K562 (cell line): ENCODE measurements around the gene CEP70. TPM values are rescaled to one million over a fixed set of nuclear protein-coding genes. Genes with fewer than 3 reads are reported as not detected.

ENCODE experiments used
- ATAC-seq: fragments of 200-7000 bp; cut with Tn5 transposase; 3 replicates; pipeline ENCODE4 v1.9.1; 2020; ENCODE audit warnings: moderate library complexity
- BruUV-seq: library from RNA; stranded (reverse); fragments of 400-500 nt; replicated peaks from 2 replicates; lab custom pipeline; 2021; lab: Mats Ljungman, UMichigan
- CTCF ChIA-PET: fragments of 300-600 bp; formaldehyde crosslinking; extraction: SDS; loops from one replicate; lab custom pipeline; 2021; ENCODE audit warnings: low intra/inter-chr PET ratio; lab: Yijun Ruan, JAX
- POLR2A ChIA-PET: fragments of 300-600, 350-650 bp; sonication (Branson Sonifier 250); formaldehyde crosslinking; extraction: SDS; loops from one replicate; lab custom pipeline; 2021; ENCODE audit warnings: antibody characterized with exemption, inconsistent platforms; lab: Yijun Ruan, JAX
- DNase-seq, 4 experiments: peaks; one replicate each; pipeline versions ENCODE4 v3.0.0 to v3.0.0-alpha.2; 2011 to 2018; ENCODE audit warnings: low spot score in 3 of 4, mixed read lengths in 3 of 4; ENCODE audit errors: extremely low read depth in 1 of 4
- FAIRE-seq: peaks from 2 replicates; lab custom pipeline; 2011; peaks lifted over from hg19 to GRCh38; lab: Jason Lieb, UNC
- H2AFZ ChIP-seq: 2 replicates; pipeline ENCODE4 v1.6.0; 2011; ENCODE audit warnings: low read depth, low read length, control low read depth, inconsistent platforms
- H3K27ac ChIP-seq: fragments of 200-600 bp; 3 replicates; pipeline ENCODE4 v1.8.0; 2011; ENCODE audit warnings: low read depth, mild to moderate bottlenecking, control low read depth, inconsistent platforms, low read length, moderate library complexity, mixed read lengths; ENCODE audit errors: extremely low read depth
- H3K27me3 ChIP-seq, 2 experiments: fragments of 300-600 bp in 1 of 2; 2 replicates in 1 of 2; 3 replicates in 1 of 2; pipeline versions ENCODE4 v1.6.0 to v1.8.0; 2011; ENCODE audit warnings: inconsistent platforms in 2 of 2, low read length in 2 of 2, mild to moderate bottlenecking in 1 of 2, mixed read lengths in 1 of 2, moderate library complexity in 1 of 2; ENCODE audit not compliant: control insufficient read depth in 2 of 2, insufficient read depth in 2 of 2
- H3K36me3 ChIP-seq: fragments of 300-600 bp; 3 replicates; pipeline ENCODE4 v1.8.0; 2011; ENCODE audit warnings: mild to moderate bottlenecking, low read length, inconsistent platforms; ENCODE audit not compliant: control insufficient read depth, insufficient read depth
- H3K4me1 ChIP-seq, 2 experiments: fragments of 200-600 bp in 1 of 2; replicated peaks in 1 of 2; 2 replicates in 1 of 2; 3 replicates in 1 of 2; pipeline versions ENCODE4 v1.5.1 to v1.8.0; 2011; ENCODE audit warnings: inconsistent platforms in 2 of 2, low read length in 2 of 2, mild to moderate bottlenecking in 1 of 2, mixed read lengths in 1 of 2, moderate library complexity in 1 of 2; ENCODE audit not compliant: control insufficient read depth in 2 of 2, insufficient read depth in 2 of 2
- H3K4me2 ChIP-seq: 2 replicates; pipeline ENCODE4 v1.6.1; 2011; ENCODE audit warnings: low read length, control low read depth, inconsistent platforms, mixed read lengths; ENCODE audit not compliant: insufficient read depth
- H3K4me3 ChIP-seq: fragments of 200-600 bp; sonication (generic), shearing (Covaris generic); 2 replicates; pipeline ENCODE4 v1.5.1; 2016; ENCODE audit warnings: control low read depth, inconsistent platforms
- H3K79me2 ChIP-seq: fragments of 200-600 bp; 3 replicates; pipeline ENCODE4 v1.8.0; 2011; ENCODE audit warnings: low read length, inconsistent platforms; ENCODE audit not compliant: control insufficient read depth, insufficient read depth
- H3K9ac ChIP-seq, 2 experiments: 2 replicates each; pipeline versions ENCODE4 v1.6.0 to v1.6.1; 2011; ENCODE audit warnings: low read depth in 2 of 2, low read length in 2 of 2, control low read depth in 1 of 2, inconsistent platforms in 1 of 2, mild to moderate bottlenecking in 1 of 2, mixed read lengths in 1 of 2; ENCODE audit not compliant: insufficient read depth in 1 of 2
- H3K9me1 ChIP-seq: one replicate; pipeline ENCODE4 v1.6.0; 2011; ENCODE audit warnings: inconsistent platforms, mild to moderate bottlenecking, low read length, moderate library complexity; ENCODE audit not compliant: control insufficient read depth, insufficient read depth
- H3K9me3 ChIP-seq: replicated peaks from 2 replicates; pipeline ENCODE4 v1.5.1; 2011; ENCODE audit warnings: low read depth, low read length, inconsistent platforms; ENCODE audit not compliant: control insufficient read depth, insufficient read depth
- H4K20me1 ChIP-seq: replicated peaks from 2 replicates; pipeline ENCODE4 v1.6.1; 2011; ENCODE audit warnings: low read length, inconsistent platforms, mixed read lengths; ENCODE audit not compliant: control insufficient read depth, insufficient read depth
- ATF2 ChIP-seq: sonication (generic); formaldehyde crosslinking; IDR thresholded peaks from 2 replicates; pipeline ENCODE4 v1.8.1; 2022; ENCODE audit warnings: missing genetic modification reagents
- CLOCK ChIP-seq: fragments of 250-450 bp; sonication (Bioruptor Pico); IDR thresholded peaks from 2 replicates; pipeline ENCODE4 v1.4.0; 2020; ENCODE audit warnings: mild to moderate bottlenecking, moderate library complexity, borderline replicate concordance
- FOXA1 ChIP-seq: fragments of 450-650 bp; IDR thresholded peaks from 2 replicates; pipeline ENCODE4 v1.6.1; 2016; ENCODE audit warnings: mild to moderate bottlenecking, borderline replicate concordance
- GTF2A2 ChIP-seq: IDR thresholded peaks from 2 replicates; pipeline ENCODE4 v1.6.1; 2016; ENCODE audit warnings: mild to moderate bottlenecking, missing genetic modification characterization, missing compliant biosample characterization
- RHOXF2B ChIP-seq: fragments of 250-450 bp; sonication (Bioruptor Pico); conservative IDR thresholded peaks from 2 replicates; pipeline ENCODE4 v1.5.1; 2021
- SIRT6 ChIP-seq: IDR thresholded peaks from one replicate; pipeline ENCODE4 v1.6.1; 2012; ENCODE audit warnings: low read depth, mild to moderate bottlenecking, control low read depth, inconsistent platforms, low read length, moderate library complexity
- ZNF212 ChIP-seq: fragments of 450-650 bp; formaldehyde crosslinking; IDR thresholded peaks from 2 replicates; pipeline ENCODE4 v1.4.0; 2020; ENCODE audit warnings: mild to moderate bottlenecking
- ZNF24 ChIP-seq: fragments of 450-650 bp; IDR thresholded peaks from 2 replicates; pipeline ENCODE4 v1.6.1; 2016
- in situ Hi-C: fragments of 300-500 bp; cut with MboI; formaldehyde crosslinking; loops from 4 replicates; pipeline ENCODE4 v1.15.0; 2018; ENCODE audit warnings: inconsistent platforms, mixed read lengths
- intact Hi-C: fragments of 100-400 bp; cut with micrococcal nuclease; formaldehyde crosslinking; loops from 2 replicates; pipeline ENCODE4 v1.14.2; 2022
- polyA plus RNA-seq, 8 experiments: library from polyadenylated mRNA; depleted of rRNA in 4 of 8; stranded (reverse) in 5 of 8; unstranded in 3 of 8; fragments of >200 nt; fragmentation: Nextera tagmentation in 2 of 8; fragmentation: Illumina TruSeq in 1 of 8; extraction: Ambion mirVana in 2 of 8; extraction: Trizol in 1 of 8; gene quantifications; 2 replicates each; pipeline versions ENCODE4 v1.2.1 to v1.2.3, GENCODE V29; 2011 to 2014; ENCODE audit warnings: inconsistent platforms in 1 of 8, missing spikeins in 1 of 8
- total RNA-seq, 7 experiments: library from RNA; depleted of rRNA in 6 of 7; stranded (reverse); fragments of >200 nt in 6 of 7; fragmentation: Illumina TruSeq in 2 of 7; extraction: Trizol in 2 of 7; gene quantifications; 2 replicates each; pipeline versions ENCODE4 v1.2.1 to v1.2.3, GENCODE V29; 2011 to 2021; ENCODE audit warnings: low replicate concordance in 1 of 7

The CEP70 gene
- total and polyA plus RNA-seq, 9 of the 15 experiments (the other 6 are each of a cell fraction or from before 2014, with no cell fraction given), result 16.1 to 31.5 (median 23.4) TPM

GRCh38 chr3:138494607-138494929 lies 99.5 kb downstream of the CEP70 start:
- CTCF ChIA-PET, result no interaction called here
- Histone ChIP-seq H4K20me1 (no peaks in the 10 kb centered on the region), H3K36me3 (no peaks in the 10 kb centered on the region), H3K9ac (no peak overlapping the region), H3K4me2 (no peak overlapping the region), H3K4me1 (no peaks in the 10 kb centered on the region), H3K27ac (no peak overlapping the region), H3K9me1 (no peaks in the 10 kb centered on the region), H3K79me2 (no peaks in the 10 kb centered on the region), H3K4me3 (no peak overlapping the region), H3K9me3 (no peaks in the 10 kb centered on the region; the same call in 1 of the 2 replicates), H3K27me3 (no peaks in the 10 kb centered on the region), H2AFZ (no peak overlapping the region)
- TF ChIP-seq GTF2A2 (tag) (no peak), FOXA1 (no peak), ZNF212 (no peak), SIRT6 (no peak), CLOCK (CRISPR knock-in tag) (no peak), ZNF24 (no peak), ATF2 (CRISPR knock-in tag) (no peak), RHOXF2B (no peak)
- no TSS peak for BruUV-seq
- ATAC-seq (no peak), FAIRE-seq (no peak), DNase-seq (no peak)
- in situ Hi-C loops, result no loop called here
- POLR2A ChIA-PET, result no interaction called here
- intact Hi-C loops, result no loop called here
